ENCODE data around the gene EID2B. TPM values are rescaled to one million over a fixed set of nuclear protein-coding genes. Genes with fewer than 3 reads are reported as not detected.

Gene EID2B
- total RNA-seq, 1 experiment from 2014 or later, result 3.4 TPM

GRCh38 chr19:39531834-39532232 is 819 bp downstream of the EID2B start:
- no peak for DNase-seq (ENCODE audit: low spot score)
- POLR2A ChIA-PET (ENCODE audit: low non-redundant PET), result no interaction called here
- Histone ChIP-seq H3K27me3 (replicated peaks; ENCODE audit: insufficient read depth, low read depth, low read length, poor library complexity) (no peaks in the 10 kb centered on the region), H3K4me3 (ENCODE audit: low read depth, low read length, poor library complexity, severe bottlenecking) (peak overlapping the region; percentile 81), H3K27ac (ENCODE audit: low read depth, low read length, poor library complexity, severe bottlenecking) (peak overlapping the region; percentile 60), H3K9me3 (ENCODE audit: low read depth, low read length, poor library complexity, severe bottlenecking) (no peaks in the 10 kb centered on the region), H3K4me1 (ENCODE audit: insufficient read depth, low read length, poor library complexity, severe bottlenecking) (peaks cover 10% of the 10 kb centered on the region), H3K36me3 (ENCODE audit: insufficient read depth, low read length, poor library complexity, severe bottlenecking) (no peaks in the 10 kb centered on the region)
- BruUV-seq (replicated peaks), result no TSS peak
- TF ChIP-seq EZH2 (IDR thresholded peaks at IDR 0.05; ENCODE audit: borderline replicate concordance, low read depth, low read length, poor library complexity, severe bottlenecking), result no peak
- TF ChIP-seq, protein P1, sequence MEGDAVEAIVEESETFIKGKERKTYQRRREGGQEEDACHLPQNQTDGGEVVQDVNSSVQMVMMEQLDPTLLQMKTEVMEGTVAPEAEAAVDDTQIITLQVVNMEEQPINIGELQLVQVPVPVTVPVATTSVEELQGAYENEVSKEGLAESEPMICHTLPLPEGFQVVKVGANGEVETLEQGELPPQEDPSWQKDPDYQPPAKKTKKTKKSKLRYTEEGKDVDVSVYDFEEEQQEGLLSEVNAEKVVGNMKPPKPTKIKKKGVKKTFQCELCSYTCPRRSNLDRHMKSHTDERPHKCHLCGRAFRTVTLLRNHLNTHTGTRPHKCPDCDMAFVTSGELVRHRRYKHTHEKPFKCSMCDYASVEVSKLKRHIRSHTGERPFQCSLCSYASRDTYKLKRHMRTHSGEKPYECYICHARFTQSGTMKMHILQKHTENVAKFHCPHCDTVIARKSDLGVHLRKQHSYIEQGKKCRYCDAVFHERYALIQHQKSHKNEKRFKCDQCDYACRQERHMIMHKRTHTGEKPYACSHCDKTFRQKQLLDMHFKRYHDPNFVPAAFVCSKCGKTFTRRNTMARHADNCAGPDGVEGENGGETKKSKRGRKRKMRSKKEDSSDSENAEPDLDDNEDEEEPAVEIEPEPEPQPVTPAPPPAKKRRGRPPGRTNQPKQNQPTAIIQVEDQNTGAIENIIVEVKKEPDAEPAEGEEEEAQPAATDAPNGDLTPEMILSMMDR (conservative IDR thresholded peaks at IDR 0.05; ENCODE audit: low read depth, low read length), result no peak
- CTCF ChIA-PET, result interaction anchor here (0.7 to 1.3 kb wide), 2 partner anchors 29 to 92 kb away, joined by 3 to 8 read pairs; no protein-coding TSS in a partner anchor
- intact Hi-C loops (cut with micrococcal nuclease; ENCODE audit: unreplicated experiment), result loop anchor here (2.0 to 10.0 kb wide), 4 partner anchors 51 to 417 kb away; partner anchors contain the start of gene TIMM50

DNA sequence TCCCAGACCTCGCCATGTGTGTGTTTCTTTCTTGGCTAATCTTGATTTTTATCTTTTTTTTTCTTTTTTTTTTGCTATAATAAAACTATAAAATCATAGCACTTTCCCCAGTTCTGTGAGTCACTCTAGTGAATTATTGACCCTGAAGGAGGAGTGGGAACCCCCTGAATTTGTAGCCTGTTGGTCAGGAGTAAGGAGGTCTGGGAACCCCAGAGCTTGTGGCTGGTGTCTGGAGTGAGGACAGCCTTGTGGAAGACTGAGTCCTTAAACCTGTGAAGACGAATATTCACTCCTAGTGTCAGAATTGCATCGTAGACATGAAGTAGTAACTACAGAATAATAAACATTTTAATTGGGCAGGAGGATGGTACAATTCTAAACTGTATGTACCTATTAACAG is 7.4 kb downstream of the EID2B start:
- Histone ChIP-seq H3K27me3 (replicated peaks; ENCODE audit: insufficient read depth, low read depth, low read length, poor library complexity) (no peaks in the 10 kb centered on the region), H3K4me1 (ENCODE audit: insufficient read depth, low read length, poor library complexity, severe bottlenecking) (no peaks in the 10 kb centered on the region), H3K36me3 (ENCODE audit: insufficient read depth, low read length, poor library complexity, severe bottlenecking) (no peaks in the 10 kb centered on the region), H3K9me3 (ENCODE audit: low read depth, low read length, poor library complexity, severe bottlenecking) (no peaks in the 10 kb centered on the region), H3K4me3 (ENCODE audit: low read depth, low read length, poor library complexity, severe bottlenecking) (no peak overlapping the region), H3K27ac (ENCODE audit: low read depth, low read length, poor library complexity, severe bottlenecking) (no peak overlapping the region)
- intact Hi-C loops (cut with micrococcal nuclease; ENCODE audit: unreplicated experiment), result no loop called here
- ChIA-PET POLR2A (ENCODE audit: low non-redundant PET) (no interaction called here), CTCF (interaction anchor here (0.7 kb wide), 1 partner anchor 163 kb away, joined by 12 read pairs; no protein-coding TSS in a partner anchor)
- no TSS peak for BruUV-seq (replicated peaks)
- no peak for TF ChIP-seq EZH2 (IDR thresholded peaks at IDR 0.05; ENCODE audit: borderline replicate concordance, low read depth, low read length, poor library complexity, severe bottlenecking)
- TF ChIP-seq, protein P1 (conservative IDR thresholded peaks at IDR 0.05; ENCODE audit: low read depth, low read length), result no peak
- no peak for DNase-seq (ENCODE audit: low spot score)

GRCh38 chr19:39524495-39524894 is 8.2 kb downstream of the EID2B start:
- intact Hi-C loops (cut with micrococcal nuclease; ENCODE audit: unreplicated experiment), result no loop called here
- DNase-seq (ENCODE audit: low spot score), result no peak
- Histone ChIP-seq H3K27ac (ENCODE audit: low read depth, low read length, poor library complexity, severe bottlenecking) (no peak overlapping the region), H3K9me3 (ENCODE audit: low read depth, low read length, poor library complexity, severe bottlenecking) (no peaks in the 10 kb centered on the region), H3K4me3 (ENCODE audit: low read depth, low read length, poor library complexity, severe bottlenecking) (no peak overlapping the region), H3K4me1 (ENCODE audit: insufficient read depth, low read length, poor library complexity, severe bottlenecking) (no peaks in the 10 kb centered on the region), H3K27me3 (replicated peaks; ENCODE audit: insufficient read depth, low read depth, low read length, poor library complexity) (no peaks in the 10 kb centered on the region), H3K36me3 (ENCODE audit: insufficient read depth, low read length, poor library complexity, severe bottlenecking) (no peaks in the 10 kb centered on the region)
- BruUV-seq (replicated peaks), result no TSS peak
- POLR2A ChIA-PET (ENCODE audit: low non-redundant PET), result no interaction called here
- TF ChIP-seq EZH2 (IDR thresholded peaks at IDR 0.05; ENCODE audit: borderline replicate concordance, low read depth, low read length, poor library complexity, severe bottlenecking), result no peak
- TF ChIP-seq, protein P1 (conservative IDR thresholded peaks at IDR 0.05; ENCODE audit: low read depth, low read length), result no peak
- CTCF ChIA-PET, result interaction anchor here (0.7 kb wide), 1 partner anchor 162 kb away, joined by 12 read pairs; no protein-coding TSS in a partner anchor

Data from A673 (cell line).